ENCODE data around the gene GAGE12C. TPM values are rescaled to one million over a fixed set of nuclear protein-coding genes. Genes with fewer than 3 reads are reported as not detected.
"Not testable (repeated sequence)": the region's sequence is repeated elsewhere in the genome, so short reads cannot be mapped to it uniquely, and the experiment has no call there.

The GAGE12C gene, protein sequence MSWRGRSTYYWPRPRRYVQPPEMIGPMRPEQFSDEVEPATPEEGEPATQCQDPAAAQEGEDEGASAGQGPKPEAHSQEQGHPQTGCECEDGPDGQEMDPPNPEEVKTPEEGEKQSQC
- total RNA-seq: not detected

DNA sequence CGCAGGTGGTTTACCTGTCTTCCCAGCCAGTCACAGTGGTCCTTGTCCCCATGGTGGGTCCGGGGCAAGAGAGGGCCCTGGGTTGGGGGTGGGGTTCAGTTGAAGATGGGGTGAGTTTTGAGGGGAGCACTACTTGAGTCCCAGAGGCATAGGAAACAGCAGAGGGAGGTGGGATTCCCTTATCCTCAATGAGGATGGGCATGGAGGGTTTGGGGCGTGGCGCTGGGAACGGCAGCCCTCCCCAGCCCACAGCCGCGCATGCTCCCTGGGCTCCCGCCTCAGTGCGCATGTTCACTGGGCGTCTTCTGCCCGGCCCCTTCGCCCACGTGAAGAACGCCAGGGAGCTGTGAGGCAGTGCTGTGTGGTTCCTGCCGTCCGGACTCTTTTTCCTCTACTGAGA is at the start of gene GAGE12C:
TSS of gene GAGE12C (plus strand) at position 301 of the 400 bp plus-strand sequence. CDS start 1,155 bp downstream, outside the sequence.
- TF ChIP-seq, protein P1, sequence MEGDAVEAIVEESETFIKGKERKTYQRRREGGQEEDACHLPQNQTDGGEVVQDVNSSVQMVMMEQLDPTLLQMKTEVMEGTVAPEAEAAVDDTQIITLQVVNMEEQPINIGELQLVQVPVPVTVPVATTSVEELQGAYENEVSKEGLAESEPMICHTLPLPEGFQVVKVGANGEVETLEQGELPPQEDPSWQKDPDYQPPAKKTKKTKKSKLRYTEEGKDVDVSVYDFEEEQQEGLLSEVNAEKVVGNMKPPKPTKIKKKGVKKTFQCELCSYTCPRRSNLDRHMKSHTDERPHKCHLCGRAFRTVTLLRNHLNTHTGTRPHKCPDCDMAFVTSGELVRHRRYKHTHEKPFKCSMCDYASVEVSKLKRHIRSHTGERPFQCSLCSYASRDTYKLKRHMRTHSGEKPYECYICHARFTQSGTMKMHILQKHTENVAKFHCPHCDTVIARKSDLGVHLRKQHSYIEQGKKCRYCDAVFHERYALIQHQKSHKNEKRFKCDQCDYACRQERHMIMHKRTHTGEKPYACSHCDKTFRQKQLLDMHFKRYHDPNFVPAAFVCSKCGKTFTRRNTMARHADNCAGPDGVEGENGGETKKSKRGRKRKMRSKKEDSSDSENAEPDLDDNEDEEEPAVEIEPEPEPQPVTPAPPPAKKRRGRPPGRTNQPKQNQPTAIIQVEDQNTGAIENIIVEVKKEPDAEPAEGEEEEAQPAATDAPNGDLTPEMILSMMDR (IDR thresholded peaks at IDR 0.05; ENCODE audit: low read depth): not testable (repeated sequence)

DNA sequence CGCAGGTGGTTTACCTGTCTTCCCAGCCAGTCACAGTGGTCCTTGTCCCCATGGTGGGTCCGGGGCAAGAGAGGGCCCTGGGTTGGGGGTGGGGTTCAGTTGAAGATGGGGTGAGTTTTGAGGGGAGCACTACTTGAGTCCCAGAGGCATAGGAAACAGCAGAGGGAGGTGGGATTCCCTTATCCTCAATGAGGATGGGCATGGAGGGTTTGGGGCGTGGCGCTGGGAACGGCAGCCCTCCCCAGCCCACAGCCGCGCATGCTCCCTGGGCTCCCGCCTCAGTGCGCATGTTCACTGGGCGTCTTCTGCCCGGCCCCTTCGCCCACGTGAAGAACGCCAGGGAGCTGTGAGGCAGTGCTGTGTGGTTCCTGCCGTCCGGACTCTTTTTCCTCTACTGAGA is 9.5 kb downstream of the GAGE12C start, which contains the start of gene GAGE12D:
TSS of gene GAGE12D (plus strand) at position 301 of the 400 bp plus-strand sequence. CDS start 1,155 bp downstream, outside the sequence.
- TF ChIP-seq, protein P1 (IDR thresholded peaks at IDR 0.05; ENCODE audit: low read depth): not testable (repeated sequence)

DNA sequence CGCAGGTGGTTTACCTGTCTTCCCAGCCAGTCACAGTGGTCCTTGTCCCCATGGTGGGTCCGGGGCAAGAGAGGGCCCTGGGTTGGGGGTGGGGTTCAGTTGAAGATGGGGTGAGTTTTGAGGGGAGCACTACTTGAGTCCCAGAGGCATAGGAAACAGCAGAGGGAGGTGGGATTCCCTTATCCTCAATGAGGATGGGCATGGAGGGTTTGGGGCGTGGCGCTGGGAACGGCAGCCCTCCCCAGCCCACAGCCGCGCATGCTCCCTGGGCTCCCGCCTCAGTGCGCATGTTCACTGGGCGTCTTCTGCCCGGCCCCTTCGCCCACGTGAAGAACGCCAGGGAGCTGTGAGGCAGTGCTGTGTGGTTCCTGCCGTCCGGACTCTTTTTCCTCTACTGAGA is 19.0 kb downstream of the GAGE12C start, which contains the start of gene GAGE12E:
TSS of gene GAGE12E (plus strand) at position 301 of the 400 bp plus-strand sequence. CDS start 1,155 bp downstream, outside the sequence.
- TF ChIP-seq, protein P1 (IDR thresholded peaks at IDR 0.05; ENCODE audit: low read depth): not testable (repeated sequence)

DNA sequence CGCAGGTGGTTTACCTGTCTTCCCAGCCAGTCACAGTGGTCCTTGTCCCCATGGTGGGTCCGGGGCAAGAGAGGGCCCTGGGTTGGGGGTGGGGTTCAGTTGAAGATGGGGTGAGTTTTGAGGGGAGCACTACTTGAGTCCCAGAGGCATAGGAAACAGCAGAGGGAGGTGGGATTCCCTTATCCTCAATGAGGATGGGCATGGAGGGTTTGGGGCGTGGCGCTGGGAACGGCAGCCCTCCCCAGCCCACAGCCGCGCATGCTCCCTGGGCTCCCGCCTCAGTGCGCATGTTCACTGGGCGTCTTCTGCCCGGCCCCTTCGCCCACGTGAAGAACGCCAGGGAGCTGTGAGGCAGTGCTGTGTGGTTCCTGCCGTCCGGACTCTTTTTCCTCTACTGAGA is 28.6 kb downstream of the GAGE12C start, which contains the start of gene GAGE12F:
TSS of gene GAGE12F (plus strand) at position 301 of the 400 bp plus-strand sequence. CDS start 1,155 bp downstream, outside the sequence.
- TF ChIP-seq, protein P1 (IDR thresholded peaks at IDR 0.05; ENCODE audit: low read depth): not testable (repeated sequence)

DNA sequence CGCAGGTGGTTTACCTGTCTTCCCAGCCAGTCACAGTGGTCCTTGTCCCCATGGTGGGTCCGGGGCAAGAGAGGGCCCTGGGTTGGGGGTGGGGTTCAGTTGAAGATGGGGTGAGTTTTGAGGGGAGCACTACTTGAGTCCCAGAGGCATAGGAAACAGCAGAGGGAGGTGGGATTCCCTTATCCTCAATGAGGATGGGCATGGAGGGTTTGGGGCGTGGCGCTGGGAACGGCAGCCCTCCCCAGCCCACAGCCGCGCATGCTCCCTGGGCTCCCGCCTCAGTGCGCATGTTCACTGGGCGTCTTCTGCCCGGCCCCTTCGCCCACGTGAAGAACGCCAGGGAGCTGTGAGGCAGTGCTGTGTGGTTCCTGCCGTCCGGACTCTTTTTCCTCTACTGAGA is 38.1 kb downstream of the GAGE12C start, which contains the start of gene GAGE12G:
TSS of gene GAGE12G (plus strand) at position 301 of the 400 bp plus-strand sequence. CDS start 1,155 bp downstream, outside the sequence.
- TF ChIP-seq, protein P1 (IDR thresholded peaks at IDR 0.05; ENCODE audit: low read depth): not testable (repeated sequence)

DNA sequence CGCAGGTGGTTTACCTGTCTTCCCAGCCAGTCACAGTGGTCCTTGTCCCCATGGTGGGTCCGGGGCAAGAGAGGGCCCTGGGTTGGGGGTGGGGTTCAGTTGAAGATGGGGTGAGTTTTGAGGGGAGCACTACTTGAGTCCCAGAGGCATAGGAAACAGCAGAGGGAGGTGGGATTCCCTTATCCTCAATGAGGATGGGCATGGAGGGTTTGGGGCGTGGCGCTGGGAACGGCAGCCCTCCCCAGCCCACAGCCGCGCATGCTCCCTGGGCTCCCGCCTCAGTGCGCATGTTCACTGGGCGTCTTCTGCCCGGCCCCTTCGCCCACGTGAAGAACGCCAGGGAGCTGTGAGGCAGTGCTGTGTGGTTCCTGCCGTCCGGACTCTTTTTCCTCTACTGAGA is 47.7 kb downstream of the GAGE12C start, which contains the start of gene GAGE12H:
TSS of gene GAGE12H (plus strand) at position 301 of the 400 bp plus-strand sequence. CDS start 1,155 bp downstream, outside the sequence.
- TF ChIP-seq, protein P1 (IDR thresholded peaks at IDR 0.05; ENCODE audit: low read depth): not testable (repeated sequence)

Small RNAs within 50 kb of the gene (small RNA-seq; reads per million reads assigned to genes)
- gene GAGE12B: not detected

Other genes starting within 250 kb of the GAGE12C start
- not detected for gene GAGE10, start 228.5 kb upstream of the GAGE12C start, total RNA-seq
- gene GAGE12J, start 210.1 kb upstream of the GAGE12C start, total RNA-seq: not detected
- not detected for gene GAGE13, start 200.6 kb upstream of the GAGE12C start, total RNA-seq
- not detected for gene GAGE12D, start 9.6 kb downstream of the GAGE12C start, total RNA-seq
- gene GAGE12E, start 19.1 kb downstream of the GAGE12C start, total RNA-seq: not detected
- gene GAGE12F, start 28.7 kb downstream of the GAGE12C start, total RNA-seq: not detected
- not detected for gene GAGE12G, start 38.2 kb downstream of the GAGE12C start, total RNA-seq
- not detected for gene GAGE12H, start 47.8 kb downstream of the GAGE12C start, total RNA-seq
- gene GAGE2A, start 57.3 kb downstream of the GAGE12C start, total RNA-seq: not detected
- gene GAGE1, start 66.8 kb downstream of the GAGE12C start, total RNA-seq: not detected
- 1 to 10 TPM in 1 of 4 donors, not detected in 3; 1.9 TPM for gene PAGE1, start 163.8 kb downstream of the GAGE12C start, total RNA-seq